ENCODE results near the gene EHD2.

EHD2 gene

GRCh38 chr19:47760632-47760999 lies 47.4 kb downstream of the EHD2 start:
- no peak overlapping the region for H3K9ac ChIP-seq (ENCODE audit: low read depth, low read length)
- H3K27ac ChIP-seq (ENCODE audit: low read length), result no peak overlapping the region
- no peaks in the 10 kb centered on the region for H3K79me2 ChIP-seq (ENCODE audit: insufficient read depth, low read length)
- H3K36me3 ChIP-seq (ENCODE audit: insufficient read depth, low read length), result peaks cover 29% of the 10 kb centered on the region
- peaks cover 15% of the 10 kb centered on the region for H4K20me1 ChIP-seq (ENCODE audit: insufficient read depth, low read length)
- H3K4me2 ChIP-seq (ENCODE audit: insufficient read depth, low read length), result no peak overlapping the region
- no peak overlapping the region for H3K4me3 ChIP-seq (ENCODE audit: low read depth in 1 of 2, low read length in 2 of 2)
- no peaks in the 10 kb centered on the region for H3K4me1 ChIP-seq (ENCODE audit: insufficient read depth, low read length)
- H2AFZ ChIP-seq (ENCODE audit: low read depth, low read length), result no peak overlapping the region
- no peak for TF ChIP-seq EZH2 (IDR thresholded peaks at IDR 0.05; ENCODE audit: borderline replicate concordance, low read depth, low read length, severe bottlenecking)
- no peak for TF ChIP-seq CTCF (IDR thresholded peaks at IDR 0.05; ENCODE audit: borderline replicate concordance, extremely low read depth, low read length, poor library complexity, severe bottlenecking)
- no peaks in the 10 kb centered on the region for H3K9me3 ChIP-seq (ENCODE audit: insufficient read depth, low read length, severe bottlenecking)
- no peaks in the 10 kb centered on the region for H3K27me3 ChIP-seq (ENCODE audit: insufficient read depth, low read length, poor library complexity)
- ATAC-seq (ENCODE audit: insufficient read depth, low read depth) (peak; percentile 6; the same call in 1 of the 3 replicates), DNase-seq (no peak)

- Histone ChIP-seq H3K79me2 (ENCODE audit: insufficient read depth, low read length) (no peaks in the 10 kb centered on the region), H3K27ac (ENCODE audit: low read length) (no peak overlapping the region), H3K4me1 (ENCODE audit: insufficient read depth, low read length) (no peaks in the 10 kb centered on the region), H3K9ac (ENCODE audit: low read depth, low read length) (no peak overlapping the region), H3K4me2 (ENCODE audit: insufficient read depth, low read length) (no peak overlapping the region), H3K9me3 (ENCODE audit: insufficient read depth, low read length, severe bottlenecking) (no peaks in the 10 kb centered on the region), H2AFZ (ENCODE audit: low read depth, low read length) (no peak overlapping the region), H3K4me3 (ENCODE audit: low read depth in 1 of 2, low read length in 2 of 2) (no peak overlapping the region), H4K20me1 (ENCODE audit: insufficient read depth, low read length) (peaks cover 6% of the 10 kb centered on the region), H3K27me3 (ENCODE audit: insufficient read depth, low read length, poor library complexity) (no peaks in the 10 kb centered on the region), H3K36me3 (ENCODE audit: insufficient read depth, low read length) (peaks cover 19% of the 10 kb centered on the region)
- no peak for ATAC-seq (ENCODE audit: insufficient read depth, low read depth)
- TF ChIP-seq EZH2 (IDR thresholded peaks at IDR 0.05; ENCODE audit: borderline replicate concordance, low read depth, low read length, severe bottlenecking) (no peak), CTCF (IDR thresholded peaks at IDR 0.05; ENCODE audit: borderline replicate concordance, extremely low read depth, low read length, poor library complexity, severe bottlenecking) (no peak)
- no peak for DNase-seq
These were observed 48.3 kb downstream of the EHD2 start for GRCh38 chr19:47761566-47761965.

GRCh38 chr19:47762151-47762550 lies 48.9 kb downstream of the EHD2 start:
- H3K79me2 ChIP-seq (ENCODE audit: insufficient read depth, low read length), result no peaks in the 10 kb centered on the region
- H3K9ac ChIP-seq (ENCODE audit: low read depth, low read length), result no peak overlapping the region
- no peak overlapping the region for H2AFZ ChIP-seq (ENCODE audit: low read depth, low read length)
- H3K4me2 ChIP-seq (ENCODE audit: insufficient read depth, low read length), result no peak overlapping the region
- H3K36me3 ChIP-seq (ENCODE audit: insufficient read depth, low read length), result peaks cover 13% of the 10 kb centered on the region
- H3K9me3 ChIP-seq (ENCODE audit: insufficient read depth, low read length, severe bottlenecking), result no peaks in the 10 kb centered on the region
- no peak overlapping the region for H3K4me3 ChIP-seq (ENCODE audit: low read depth in 1 of 2, low read length in 2 of 2)
- H3K27ac ChIP-seq (ENCODE audit: low read length), result no peak overlapping the region
- no peak for DNase-seq
- H3K27me3 ChIP-seq (ENCODE audit: insufficient read depth, low read length, poor library complexity), result no peaks in the 10 kb centered on the region
- no peaks in the 10 kb centered on the region for H3K4me1 ChIP-seq (ENCODE audit: insufficient read depth, low read length)
- no peak for TF ChIP-seq EZH2 (IDR thresholded peaks at IDR 0.05; ENCODE audit: borderline replicate concordance, low read depth, low read length, severe bottlenecking)
- TF ChIP-seq CTCF (IDR thresholded peaks at IDR 0.05; ENCODE audit: borderline replicate concordance, extremely low read depth, low read length, poor library complexity, severe bottlenecking), result no peak
- no peak for ATAC-seq (ENCODE audit: insufficient read depth, low read depth)
- H4K20me1 ChIP-seq (ENCODE audit: insufficient read depth, low read length), result peaks cover 5% of the 10 kb centered on the region

Measured in DND-41 (cell line).